ENCODE data around the gene PLA2G4B.

The PLA2G4B gene

GRCh38 chr15:41886741-41887140 lies 48.1 kb downstream of the PLA2G4B start:
- no peak for DNase-seq (ENCODE audit: low spot score)

GRCh38 chr15:41887161-41887560 lies 48.5 kb downstream of the PLA2G4B start:
- DNase-seq (ENCODE audit: low spot score) = no peak

GRCh38 chr15:41887893-41888292 lies 49.2 kb downstream of the PLA2G4B start:
- DNase-seq (ENCODE audit: low spot score) = no peak

GRCh38 chr15:41888662-41889253 lies 50.1 kb downstream of the PLA2G4B start:
- DNase-seq (ENCODE audit: low spot score) = no peak

GRCh38 chr15:41890050-41890690 lies 51.5 kb downstream of the PLA2G4B start:
- no peak for DNase-seq (ENCODE audit: low spot score)

GRCh38 chr15:41891226-41891625 lies 52.6 kb downstream of the PLA2G4B start:
- DNase-seq (ENCODE audit: low spot score) = no peak

- DNase-seq (ENCODE audit: low spot score) = no peak
Observed at GRCh38 chr15:41891946-41892345, 53.3 kb downstream of the PLA2G4B start.

- no peak for DNase-seq (ENCODE audit: low spot score)
Observed at GRCh38 chr15:41892621-41893421, 54.2 kb downstream of the PLA2G4B start.

GRCh38 chr15:41893422-41894250 lies 55.0 kb downstream of the PLA2G4B start, which contains the start of gene SPTBN5:
Gene SPTBN5, minus strand, starts transcription at chr15:41894053. Its CDS starts 556 bp downstream, at chr15:41893497.
- no peak for DNase-seq (ENCODE audit: low spot score)

- DNase-seq (ENCODE audit: low spot score) = no peak
Observed at GRCh38 chr15:41894251-41894790, 55.7 kb downstream of the PLA2G4B start.

- no peak for DNase-seq (ENCODE audit: low spot score)
Observed at GRCh38 chr15:41894791-41895463, 56.3 kb downstream of the PLA2G4B start.

- DNase-seq (ENCODE audit: low spot score) = no peak
Observed at GRCh38 chr15:41895491-41895890, 56.8 kb downstream of the PLA2G4B start.

GRCh38 chr15:41895957-41896356 lies 57.3 kb downstream of the PLA2G4B start:
- no peak for DNase-seq (ENCODE audit: low spot score)

GRCh38 chr15:41896566-41896965 lies 57.9 kb downstream of the PLA2G4B start:
- DNase-seq (ENCODE audit: low spot score) = no peak

- no peak for DNase-seq (ENCODE audit: low spot score)
Observed at GRCh38 chr15:41897363-41897799, 58.7 kb downstream of the PLA2G4B start.
